NK-92 treated with Interleukin-12 subunit alpha and Interleukin-12 subunit beta, amount 100 ng/mL, for 24 hours (cell line): Measurements from ENCODE around the gene ASMT.
"Not testable (repeated sequence)": the region's sequence is repeated elsewhere in the genome, so short reads cannot be mapped to it uniquely, and the experiment has no call there.

ENCODE experiments used
- DNase-seq: peaks from one replicate; lab custom pipeline; 2025; lab: John Stamatoyannopoulos, UW

The ASMT gene, protein sequence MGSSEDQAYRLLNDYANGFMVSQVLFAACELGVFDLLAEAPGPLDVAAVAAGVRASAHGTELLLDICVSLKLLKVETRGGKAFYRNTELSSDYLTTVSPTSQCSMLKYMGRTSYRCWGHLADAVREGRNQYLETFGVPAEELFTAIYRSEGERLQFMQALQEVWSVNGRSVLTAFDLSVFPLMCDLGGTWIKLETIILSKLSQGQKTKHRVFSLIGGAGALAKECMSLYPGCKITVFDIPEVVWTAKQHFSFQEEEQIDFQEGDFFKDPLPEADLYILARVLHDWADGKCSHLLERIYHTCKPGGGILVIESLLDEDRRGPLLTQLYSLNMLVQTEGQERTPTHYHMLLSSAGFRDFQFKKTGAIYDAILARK

DNA sequence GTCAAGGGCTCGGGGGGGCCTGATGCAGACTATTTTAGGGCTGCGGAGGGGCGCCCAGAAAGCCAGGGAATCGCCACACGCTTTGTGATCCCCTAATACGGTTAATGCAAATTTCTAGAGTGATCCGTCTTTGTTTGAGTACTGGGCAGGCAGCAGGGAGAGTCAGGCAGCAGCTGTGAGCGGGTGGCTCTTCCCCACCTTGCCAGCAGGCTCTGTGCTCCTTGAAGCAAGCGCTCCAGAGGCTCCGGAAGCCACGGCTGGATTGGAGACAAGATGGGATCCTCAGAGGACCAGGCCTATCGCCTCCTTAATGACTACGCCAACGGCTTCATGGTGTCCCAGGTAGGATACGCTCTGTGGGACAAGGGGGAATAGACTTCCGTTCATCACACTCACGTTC is at the start of gene ASMT:
TSS of gene ASMT (plus strand) at position 133 of the 400 bp plus-strand sequence. CDS start at position 274, 141 bp downstream.
- DNase-seq: no peak

DNA sequence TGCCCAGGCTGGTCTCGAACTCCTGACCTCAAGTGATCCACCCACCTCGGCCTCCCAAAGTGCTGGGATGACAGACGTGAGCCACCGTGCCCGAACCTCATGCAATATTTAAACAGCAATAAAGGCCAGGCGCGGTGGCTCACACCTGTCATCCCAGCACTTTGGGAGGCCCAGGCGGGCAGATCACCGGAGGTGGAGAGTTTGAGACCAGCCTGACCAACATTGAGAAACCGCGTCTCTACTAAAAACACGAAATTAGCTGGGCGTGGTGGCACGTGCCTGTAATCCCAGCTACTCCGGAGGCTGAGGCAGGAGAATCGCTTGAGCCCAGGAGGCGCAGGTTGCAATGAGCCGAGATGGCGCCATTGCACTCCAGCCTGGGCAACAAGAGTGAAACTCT is 40.7 kb upstream of the ASMT start:
- not testable (repeated sequence) for DNase-seq

DNA sequence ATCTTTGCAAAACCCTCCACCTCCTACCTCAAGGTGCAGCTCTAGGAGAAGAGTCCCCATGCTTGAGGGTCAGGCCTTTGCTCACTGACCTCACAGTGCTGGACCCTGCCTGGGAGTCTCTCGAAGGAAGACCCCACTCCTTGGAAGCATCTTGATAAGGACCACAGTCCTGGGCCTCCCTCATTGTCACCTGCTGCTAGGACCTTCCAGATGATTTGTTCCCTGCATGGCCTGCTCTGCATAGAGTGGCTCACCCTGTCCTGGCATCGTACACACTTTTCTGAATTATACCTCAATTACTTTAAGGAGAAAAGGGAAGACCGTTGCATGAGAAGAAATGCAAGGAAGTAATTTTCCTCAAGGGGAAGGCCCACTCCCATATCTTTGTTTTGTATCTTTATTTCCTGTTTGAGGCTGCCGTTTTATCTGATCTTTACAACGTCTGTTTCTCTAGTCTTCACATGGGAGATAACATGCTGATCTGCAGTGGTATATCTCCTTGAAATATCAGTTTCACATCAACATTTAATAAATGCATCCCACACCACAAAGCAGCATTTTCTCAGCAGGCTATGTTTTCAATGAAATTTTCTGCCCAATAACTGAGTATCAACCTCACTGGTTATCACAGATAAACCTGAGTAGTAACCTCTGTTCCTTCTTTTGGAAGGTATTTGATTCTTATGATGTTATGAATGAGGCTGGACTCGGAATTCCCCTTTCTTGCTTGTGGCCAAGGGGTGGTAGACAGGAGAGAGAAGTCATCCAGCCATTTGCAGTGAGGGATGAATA is 38.5 kb upstream of the ASMT start:
- DNase-seq: no peak

DNA sequence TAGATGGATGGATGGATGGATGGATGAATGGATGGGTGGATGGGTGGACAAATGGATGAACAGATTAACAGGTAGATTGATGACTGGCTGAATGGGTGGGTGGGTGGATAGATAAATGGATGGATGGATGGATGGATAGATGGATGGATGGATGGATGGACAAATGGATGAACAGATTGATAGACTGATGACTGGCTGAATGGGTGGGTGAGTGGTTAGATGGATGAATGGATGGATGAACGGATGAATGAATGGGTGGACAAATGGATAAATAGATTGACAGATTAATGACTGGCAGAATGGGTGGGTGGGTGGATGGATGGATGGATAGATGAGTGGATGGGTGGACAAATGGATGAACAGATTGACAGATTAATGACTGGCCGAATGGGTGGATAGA is 37.0 kb upstream of the ASMT start:
- no peak for DNase-seq

DNA sequence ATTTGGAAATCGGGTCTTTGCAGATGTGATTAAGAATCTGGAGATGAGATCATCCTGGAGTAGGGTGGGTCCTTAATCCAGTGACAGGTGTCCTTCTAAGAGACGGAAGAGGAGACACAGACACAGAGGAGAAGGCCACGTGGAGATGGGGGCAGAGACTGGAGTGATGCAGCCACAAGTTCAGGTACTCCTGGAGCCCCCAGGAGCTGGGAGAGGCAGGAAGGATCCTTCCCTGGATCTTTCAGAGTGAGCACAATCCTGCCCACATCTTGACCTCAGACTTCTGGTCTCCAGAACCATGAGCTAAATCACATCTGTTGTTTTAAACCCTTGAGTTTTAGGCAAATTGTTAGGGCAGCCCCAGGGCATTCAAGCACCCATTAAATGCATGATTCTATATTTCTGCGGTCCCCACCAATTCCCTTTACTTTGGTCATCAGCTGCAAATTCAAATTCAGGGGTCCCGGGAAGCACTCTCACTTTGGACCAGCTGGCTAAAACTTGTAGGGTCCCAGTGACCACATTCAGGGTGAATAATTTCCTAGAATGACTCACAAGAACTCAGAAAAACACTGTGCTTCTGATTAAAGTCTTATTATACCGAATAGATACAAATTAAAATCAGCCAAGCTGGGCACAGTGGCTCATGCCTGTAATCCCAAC is 36.2 kb upstream of the ASMT start:
- DNase-seq: no peak

DNA sequence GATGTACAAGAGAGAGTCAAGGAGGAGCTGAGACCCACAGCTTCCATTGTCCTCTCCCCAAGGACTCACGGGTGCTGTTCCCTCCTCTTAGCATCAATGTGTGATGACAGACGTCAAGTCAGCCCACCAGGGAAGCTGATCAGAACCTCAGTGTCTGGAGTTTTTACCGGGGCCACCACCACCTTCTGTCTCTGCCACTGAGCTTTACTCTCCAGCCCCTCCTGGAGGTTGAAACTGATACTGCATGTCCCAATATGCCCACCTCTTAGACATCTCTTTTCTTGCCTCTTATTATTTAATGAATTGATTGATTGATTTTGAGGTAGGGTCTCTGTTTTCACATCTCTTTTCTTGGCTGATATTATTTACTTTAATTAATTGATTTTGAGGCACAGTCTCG is 33.7 kb upstream of the ASMT start:
- DNase-seq: peak; percentile 69

DNA sequence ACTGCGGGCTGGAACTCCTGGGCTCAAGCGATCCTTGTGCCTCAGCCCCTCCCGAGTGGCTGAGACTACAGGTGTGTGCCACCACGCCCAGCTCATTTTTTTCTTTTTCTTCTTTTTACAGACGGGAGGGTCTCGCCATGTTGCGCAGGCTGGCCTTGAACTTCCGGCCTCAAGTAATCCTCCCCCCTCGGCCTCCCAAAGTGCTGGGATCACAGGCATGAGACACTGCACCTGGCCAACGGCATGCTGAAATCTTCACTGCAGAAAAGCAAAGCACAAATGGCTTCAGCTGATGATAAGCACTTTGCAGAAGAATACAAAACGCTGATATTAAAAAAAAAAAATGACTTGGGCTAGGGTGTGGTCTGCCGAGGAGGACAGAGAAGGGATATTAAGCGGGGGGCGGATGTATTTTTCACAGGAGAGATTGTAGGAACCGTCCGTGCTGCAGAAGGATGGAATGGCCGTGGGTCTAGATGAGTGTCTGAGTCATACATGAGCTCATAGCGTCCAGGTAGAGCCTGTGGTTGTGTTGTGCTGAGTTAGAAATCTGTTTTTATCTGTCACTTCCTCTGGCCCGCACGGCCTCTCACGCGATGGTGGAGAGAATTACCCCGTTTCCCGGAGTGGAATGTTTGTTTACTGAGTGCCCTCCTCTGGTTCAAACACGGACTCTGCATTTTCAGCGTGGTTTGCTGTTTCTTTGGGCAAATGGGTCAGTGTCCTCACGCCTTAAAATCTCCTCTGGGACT is 32.0 kb upstream of the ASMT start:
- peak; percentile 60 for DNase-seq

DNA sequence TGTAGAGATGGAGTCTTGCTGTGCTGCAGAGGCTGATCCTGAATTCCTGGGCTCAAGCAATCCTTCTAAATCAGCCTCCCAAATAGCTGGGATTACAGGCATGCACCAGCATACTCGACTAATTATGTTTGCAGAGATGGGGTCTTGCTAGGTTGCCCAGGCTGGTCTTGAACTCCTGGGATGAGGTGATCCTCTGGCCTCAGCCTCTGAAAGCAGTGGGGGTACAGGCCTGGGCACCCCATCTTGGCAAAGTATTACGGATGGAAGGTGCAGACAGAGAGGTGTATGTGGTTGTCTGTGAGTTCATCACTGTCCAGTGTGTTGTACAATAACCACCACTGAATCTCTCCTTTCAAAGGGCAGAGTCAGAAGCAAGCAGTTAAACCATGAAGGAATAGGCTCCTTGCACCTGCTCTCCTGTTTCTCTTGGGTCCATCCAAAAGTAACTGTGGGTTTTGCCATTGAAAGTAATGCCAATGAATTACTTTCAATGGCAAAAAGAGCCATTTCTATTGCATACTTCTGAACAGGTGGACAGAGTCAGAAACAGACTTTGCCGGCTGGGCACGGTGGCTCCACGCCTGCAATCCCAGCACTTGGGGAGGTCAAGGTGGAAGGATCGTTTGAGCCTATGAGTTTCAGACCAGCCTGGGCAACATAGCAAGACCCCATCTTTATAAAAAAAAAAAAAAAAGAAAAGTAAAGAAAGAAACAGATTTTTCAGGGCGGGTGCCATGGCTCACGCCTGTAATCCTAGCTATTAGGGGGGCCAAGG is 30.4 kb upstream of the ASMT start:
- DNase-seq: no peak

DNA sequence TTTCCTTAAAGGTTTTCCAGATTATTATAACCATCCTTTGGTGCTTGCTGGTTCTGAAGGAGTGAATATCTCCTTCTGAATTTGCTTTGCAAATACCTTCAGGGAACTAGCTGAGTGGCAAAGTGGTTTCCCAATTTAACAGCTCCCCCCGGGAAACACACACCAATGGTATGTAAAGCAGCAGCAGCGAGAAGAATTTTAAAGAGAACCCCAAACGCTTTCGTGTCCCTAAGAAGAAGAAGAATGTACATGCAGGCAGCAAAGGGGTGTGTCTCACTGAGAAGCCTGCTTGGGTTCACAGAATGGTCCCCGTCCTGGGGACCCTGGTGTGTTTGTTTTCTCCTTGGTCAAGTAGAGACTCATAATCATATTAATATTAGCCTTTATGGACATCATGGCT is 27.7 kb upstream of the ASMT start:
- no peak for DNase-seq

DNA sequence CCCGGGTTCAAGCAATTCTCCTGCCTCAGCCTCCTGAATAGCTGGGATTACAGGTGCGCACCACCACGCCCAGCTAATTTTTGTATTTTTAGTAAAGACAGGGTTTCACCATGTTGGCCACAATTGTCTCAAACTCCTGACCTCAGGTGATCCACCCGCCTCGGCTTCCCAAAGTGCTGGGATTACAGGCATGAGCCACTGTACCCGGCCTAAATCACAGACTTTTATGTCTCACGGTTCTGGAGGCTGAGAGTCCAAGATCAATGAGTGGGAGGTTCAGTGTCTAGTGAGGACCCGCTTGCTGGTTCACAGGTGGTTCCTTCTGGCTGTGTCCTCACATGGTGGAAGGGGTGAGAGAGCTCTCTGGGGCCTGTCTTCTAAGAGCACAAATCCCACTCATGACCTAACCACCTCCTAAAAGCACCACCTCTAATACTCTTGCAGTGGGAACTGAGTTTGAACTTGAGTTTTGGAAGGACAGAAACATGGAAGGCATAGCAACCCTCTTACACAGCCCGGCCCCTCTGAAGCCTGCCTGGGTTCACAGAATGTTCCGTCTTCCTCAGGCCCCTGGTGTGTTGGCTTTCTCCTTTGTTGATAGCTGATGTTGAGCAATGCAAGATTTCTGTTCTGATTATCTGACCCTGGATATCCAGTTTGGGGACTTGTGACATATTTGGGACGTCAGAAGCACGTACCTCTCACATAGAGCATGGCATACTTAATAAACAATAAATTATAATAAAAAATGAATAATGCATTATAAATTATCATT is 25.3 kb upstream of the ASMT start:
- no peak for DNase-seq

DNA sequence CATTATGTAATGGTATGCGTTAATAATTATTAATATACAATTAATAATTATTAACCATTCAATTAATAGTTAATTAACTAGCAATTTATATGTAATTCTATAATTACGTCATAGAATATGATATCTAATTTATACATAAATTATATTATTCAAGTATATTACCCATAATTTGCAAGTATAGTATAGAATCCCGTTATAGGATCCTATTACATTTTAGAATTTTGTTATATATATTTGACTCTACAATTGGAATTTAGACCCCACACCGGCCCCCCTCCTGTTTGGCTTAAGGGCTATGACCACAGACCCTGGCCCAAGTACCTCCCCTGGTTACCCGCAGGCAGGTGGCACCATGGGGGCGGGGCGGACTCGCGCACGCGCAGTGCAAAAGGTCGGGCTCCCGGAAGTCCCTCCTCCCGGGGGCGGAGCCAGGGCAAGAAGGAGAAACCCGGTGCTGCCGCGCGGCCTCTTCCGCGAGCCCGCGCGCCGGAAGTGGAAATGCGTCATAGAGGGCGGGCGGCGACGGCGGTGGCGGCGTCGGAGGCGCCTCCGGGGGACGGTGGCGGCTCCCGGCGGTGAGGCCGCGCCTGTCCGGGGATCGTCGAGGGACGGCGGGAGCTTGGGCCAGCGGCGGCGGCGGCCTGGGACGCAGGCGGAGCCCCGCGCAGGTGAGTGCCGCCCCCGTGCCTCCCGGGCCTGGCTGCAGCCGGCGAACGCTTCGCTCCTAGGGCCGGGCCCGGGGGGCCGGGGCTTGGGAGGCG is 23.6 kb upstream of the ASMT start, which contains the start of gene AKAP17A:
TSS of gene AKAP17A (plus strand) at position 503 of the 761 bp plus-strand sequence. CDS start 1,859 bp downstream, outside the sequence.
- DNase-seq: peak; percentile 94

DNA sequence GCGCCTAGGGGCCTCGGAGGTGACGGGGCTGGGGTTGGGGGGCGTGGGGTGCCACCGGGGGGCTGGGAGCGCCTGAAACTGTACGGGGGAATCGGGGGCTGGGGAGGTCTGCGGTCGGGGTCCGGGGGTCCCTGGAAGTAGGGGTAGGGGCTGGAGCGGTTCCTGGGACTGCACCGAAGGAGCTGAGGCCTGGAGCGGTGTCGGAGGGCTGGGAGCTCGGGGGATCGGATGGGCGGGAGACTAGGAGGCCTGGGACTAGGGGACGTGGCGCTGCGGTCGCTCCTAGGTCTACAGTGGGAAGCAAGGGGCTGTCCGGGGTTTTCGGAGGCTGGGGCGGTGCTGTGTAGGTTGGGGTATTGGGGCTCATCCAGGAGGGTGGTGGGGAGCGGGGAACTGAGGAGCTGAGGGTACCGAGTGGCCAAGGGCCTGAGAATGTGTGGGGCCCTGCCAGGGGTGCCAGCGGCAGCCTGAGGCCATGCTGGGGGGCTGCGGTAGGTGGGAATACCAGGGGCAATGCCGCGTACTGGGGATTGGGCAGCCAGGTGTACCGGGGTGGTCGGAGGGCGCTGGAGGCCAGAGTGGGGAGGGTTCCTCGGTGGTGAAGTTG is 22.9 kb upstream of the ASMT start:
- DNase-seq: no peak

DNA sequence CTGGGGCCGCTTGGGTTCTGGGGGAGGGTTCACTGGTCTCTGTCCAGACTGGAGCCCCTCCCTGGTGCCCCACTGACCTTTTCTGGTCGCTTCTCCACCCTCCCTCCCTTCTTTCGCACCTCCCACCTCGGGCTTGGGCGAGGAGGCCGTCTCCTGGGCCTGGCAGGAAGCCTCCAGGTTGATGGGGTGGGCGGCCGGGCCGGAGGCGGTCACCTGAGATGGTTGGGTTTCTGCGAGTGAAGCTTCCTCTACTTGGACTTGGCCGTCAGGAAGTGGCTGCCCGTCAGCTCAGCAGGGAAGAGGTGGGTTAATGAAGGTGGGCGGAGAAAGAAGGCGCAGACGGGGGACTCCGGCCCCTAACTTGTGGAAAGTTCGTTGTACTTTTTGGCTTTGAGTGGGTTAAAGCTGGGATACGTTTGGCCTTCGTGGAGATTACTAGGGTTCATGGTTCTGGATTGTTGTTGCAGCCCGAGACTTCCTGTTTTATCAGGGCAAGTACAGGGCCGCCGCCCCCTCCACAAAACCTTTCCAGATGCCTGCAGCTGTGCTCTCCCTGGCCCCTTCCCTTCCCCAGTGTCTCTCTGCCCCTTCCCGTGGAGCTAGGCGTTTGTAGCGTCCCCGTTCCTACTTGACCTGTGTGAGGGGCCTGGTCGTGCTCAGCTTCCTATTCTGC is 22.3 kb upstream of the ASMT start:
- DNase-seq: peak; percentile 16

DNA sequence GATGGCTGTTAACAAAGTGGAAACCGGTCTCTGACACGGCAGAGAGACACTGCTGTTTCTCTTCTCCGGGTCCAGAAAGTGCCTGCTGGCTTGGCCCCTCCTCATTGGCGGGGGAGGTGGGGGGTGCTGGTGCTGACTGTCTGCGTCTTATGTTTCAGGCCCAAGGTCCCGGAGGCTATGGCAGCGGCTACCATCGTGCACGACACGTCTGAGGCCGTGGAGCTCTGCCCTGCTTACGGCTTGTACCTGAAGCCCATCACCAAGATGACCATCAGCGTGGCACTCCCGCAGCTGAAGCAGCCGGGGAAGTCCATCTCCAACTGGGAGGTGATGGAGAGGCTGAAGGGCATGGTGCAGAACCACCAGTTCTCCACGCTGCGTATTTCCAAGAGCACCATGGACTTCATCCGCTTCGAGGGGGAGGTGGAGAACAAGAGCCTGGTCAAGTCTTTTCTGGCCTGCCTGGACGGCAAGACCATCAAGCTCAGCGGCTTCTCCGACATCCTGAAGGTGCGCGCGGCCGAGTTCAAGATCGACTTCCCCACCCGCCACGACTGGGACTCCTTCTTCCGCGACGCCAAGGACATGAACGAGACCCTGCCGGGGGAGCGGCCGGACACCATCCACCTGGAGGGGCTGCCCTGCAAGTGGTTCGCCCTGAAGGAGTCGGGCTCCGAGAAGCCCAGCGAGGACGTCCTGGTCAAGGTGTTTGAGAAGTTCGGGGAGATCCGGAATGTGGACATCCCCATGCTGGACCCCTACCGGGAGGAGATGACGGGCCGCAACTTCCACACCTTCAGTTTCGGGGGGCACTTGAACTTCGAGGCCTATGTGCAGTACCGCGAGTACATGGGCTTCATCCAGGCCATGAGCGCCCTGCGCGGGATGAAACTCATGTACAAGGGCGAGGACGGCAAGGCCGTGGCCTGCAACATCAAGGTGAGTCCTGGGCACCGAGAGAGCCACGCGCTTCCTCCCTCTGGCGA is 21.3 kb upstream of the ASMT start:
- DNase-seq: no peak

DNA sequence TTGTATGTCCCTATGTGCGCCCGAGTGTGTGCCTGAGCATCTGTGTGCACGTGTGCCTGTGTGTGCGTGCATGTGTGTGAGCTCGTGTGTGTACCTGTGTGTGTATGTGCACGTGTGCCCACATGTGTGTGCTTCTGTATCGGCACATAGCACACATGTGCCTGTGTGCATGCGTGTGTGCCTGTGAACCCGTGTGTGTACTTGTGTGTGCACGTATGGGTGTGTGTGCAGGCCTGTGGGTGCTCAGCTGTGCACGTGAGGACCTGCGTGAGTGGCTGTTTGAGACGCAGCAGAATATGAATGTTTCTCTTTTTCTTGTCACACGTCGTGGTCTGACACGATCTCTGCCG is 19.2 kb upstream of the ASMT start:
- no peak for DNase-seq

DNA sequence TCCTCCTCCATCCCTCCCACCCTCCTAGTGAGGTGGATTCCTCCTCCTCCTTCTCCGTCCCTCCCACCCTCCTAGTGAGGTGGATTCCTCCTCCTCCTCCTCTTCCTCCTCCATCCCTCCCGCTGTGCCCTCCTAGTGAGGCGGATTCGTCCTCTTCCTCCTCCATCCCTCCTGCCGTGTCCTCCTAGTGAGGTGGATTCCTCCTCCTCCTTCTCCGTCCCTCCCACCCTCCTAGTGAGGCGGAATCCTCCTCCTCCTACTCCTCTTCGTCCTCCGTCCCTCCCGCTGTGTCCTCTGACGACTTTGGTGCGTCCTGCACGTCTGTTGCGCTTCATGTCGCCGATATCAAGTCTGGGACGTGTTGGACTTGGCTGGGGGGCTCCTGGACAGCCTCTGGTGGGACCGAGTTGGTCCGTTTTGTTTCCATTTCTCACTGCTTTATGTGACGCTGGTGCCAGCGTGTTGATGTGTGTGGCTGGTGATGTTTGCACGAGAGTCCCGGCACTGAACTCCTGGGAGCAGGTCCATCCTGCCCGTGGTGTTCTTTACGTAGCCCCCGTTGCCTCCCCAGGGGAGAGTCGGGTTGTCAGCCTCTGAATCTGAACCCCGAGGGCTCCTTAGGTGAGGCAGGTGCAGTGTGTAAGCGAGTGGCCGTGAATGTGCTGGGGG is 18.0 kb upstream of the ASMT start:
- DNase-seq: no peak
